Measurements from ENCODE around the gene ENPP6.

DNA sequence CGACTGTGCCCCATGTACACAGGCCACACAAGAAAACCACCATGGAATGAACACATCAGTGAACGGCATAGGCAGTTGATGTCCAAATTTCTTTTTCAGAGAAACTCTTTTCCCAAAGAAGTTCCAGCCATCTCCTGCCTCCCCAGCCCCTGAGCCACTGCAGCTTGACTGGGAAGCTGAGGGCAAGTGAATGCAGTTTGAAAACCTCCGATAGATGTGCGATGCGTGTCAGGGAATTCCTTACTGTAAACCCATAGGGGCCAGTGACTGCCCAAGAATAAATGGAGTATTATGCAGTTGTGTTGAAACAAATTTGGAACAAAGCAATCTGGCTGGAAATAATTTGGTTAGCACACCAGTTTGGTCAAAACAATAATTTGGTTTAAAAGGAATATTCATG, 72.1 kb downstream of the ENPP6 start:
- TF ChIP-seq POLR2AphosphoS5 (IDR thresholded peaks at IDR 0.05; ENCODE audit: borderline replicate concordance, low read depth, low read length) (no peak), EZH2 (IDR thresholded peaks at IDR 0.05) (no peak), FOXP2 (optimal IDR thresholded peaks at IDR 0.05; ENCODE audit: control extremely low read depth, extremely low read length, insufficient read depth) (no peak)

Measured in SK-N-MC (cell line).